ENCODE data around the gene UBA6.
"Not testable (repeated sequence)": the region's sequence is repeated elsewhere in the genome, so short reads cannot be mapped to it uniquely, and the experiment has no call there.

Gene UBA6

DNA sequence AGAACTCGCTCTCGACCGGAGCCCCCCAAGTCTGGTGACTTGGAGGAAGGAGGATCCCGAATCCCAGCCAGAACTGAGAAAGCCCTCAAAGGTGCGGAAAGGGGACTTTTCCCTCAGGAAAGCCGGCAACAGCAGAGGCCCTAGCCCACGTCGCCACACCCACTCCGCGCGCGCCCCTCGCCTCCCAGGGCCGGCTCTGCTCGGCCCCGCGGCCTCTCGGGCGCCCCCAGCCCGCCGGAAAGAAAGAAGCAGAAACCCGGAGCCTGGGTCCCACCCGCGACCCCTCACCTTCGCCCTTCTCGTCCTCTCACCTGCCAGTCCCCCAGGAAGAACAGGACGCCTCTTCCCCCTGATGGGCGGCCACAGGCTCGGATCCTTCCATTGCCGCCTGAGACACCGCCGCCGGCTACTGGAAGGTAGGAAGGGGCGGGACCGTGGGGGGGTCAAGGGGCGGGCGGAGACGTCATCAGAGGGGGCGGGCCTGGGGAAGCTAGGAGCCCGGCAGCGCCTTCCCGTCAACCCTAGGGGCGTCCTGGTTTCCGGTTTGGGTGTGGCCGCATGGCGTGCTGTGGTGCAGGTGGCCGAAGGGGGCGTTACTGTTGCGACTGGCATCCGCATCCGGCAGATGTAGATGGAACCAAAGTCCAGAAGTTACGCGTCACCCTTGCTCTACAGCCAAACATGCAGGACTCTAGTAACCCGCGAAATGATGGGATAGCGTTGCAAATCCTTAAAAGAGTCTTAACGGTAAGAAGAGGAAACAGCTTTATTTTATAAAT is at the start of gene UBA6:
UBA6 (minus strand) TSS at position 418 of the 779 bp plus-strand sequence; CDS start at position 382, 36 bp downstream.
- DNase-seq: peak; percentile 91 to 95

DNA sequence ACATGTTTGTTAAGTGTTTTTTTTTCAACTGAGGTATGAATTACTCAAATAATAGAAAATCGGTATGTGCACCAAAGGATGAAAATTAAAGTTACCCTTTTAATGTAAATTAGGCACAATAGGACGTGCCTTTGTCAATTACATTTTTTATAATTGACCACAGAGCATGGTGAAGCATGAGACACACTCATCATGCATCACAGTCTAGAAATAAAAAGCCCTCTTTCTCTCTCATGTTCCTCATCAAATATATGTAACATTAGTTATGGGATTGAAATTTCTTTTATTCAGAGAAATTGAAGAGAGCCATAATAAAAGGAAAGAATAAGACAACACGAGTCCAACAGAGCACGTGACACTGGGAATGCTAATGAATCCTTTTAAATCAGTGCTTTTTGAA is 49.7 kb upstream of the UBA6 start:
- DNase-seq: no peak

DNA sequence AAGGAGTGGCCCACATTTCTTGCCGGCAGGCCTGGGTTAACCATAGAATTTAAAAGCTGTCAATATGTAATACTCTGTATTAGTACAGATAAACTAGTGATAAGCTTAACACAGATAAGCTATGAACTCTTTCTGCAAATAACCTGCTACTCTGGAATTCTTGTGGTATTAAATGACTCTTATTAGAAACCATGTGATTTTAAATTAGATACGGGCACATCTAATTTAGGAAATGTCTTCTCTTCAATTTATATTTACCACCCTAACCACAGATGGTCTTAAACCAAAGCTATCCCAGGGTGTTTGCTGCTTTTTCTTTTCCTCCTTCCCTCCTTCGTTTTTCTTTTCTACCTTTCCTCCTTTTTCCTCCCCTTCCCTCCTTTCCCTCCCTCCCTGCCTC is 48.3 kb upstream of the UBA6 start:
- no peak for DNase-seq

DNA sequence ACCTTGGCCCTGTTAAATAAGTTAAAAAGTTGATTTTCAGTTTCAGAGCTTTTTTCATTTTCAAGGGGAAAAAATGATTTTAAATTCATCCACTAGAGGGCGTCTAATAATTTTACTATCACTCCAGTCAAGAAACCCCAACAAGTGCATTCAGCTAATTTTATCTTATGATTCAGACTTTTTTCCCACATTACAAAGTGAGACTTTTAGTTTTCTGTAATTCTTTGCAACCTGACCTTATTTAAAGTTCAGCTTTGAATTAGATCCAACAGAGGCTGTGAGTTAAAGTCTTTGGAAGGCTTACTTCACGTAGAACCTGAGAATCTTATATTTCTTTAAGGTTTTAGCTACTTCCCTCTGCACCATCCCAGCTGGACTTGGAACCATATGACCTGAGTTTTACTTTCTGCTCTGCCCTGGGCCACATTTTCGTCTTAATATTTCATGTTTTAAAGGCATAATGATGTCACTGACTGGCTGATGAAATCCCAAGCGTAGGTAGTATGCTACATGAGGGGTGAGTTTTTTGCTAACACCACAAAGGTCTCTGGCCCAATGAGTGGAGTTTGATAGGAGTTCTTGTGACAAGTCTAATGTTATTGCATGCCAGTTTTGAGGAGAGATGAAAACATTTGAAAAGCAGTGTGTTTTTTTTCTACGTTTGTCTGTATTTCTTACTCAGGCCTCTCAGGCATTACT is 46.0 kb upstream of the UBA6 start:
- DNase-seq: peak; percentile 43 to 63

DNA sequence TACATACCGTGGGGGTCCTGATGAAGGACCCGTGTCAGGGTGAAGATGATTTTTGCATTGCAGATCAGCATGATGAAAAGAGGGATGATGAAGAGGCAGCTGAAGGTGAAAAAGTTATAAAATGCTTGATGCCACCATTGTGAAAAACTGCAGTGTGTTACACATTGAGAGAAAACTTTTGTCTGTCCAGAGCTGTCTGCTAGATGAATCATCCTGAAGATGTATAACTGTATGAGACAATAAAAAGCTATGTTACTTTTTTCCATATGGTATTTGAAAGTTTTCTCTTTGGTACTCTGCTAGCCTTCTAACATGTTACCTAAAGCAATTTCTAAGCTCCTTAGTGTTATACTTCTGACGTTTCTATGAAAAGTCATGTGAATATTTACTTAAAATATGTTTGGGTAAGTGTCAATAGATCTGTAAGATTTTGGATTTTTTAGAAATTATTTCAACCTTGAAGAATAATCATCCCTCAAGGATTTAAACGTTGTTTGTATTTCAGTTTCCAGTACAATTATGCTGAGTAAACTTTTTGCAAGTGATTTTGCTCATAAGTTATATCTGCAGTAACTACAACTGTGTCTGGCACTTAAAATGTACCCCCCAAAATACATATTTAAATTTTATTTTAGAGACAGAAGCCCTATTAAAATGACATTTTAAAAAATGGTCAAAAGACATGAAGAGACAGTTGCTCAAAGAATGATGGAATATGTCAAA is 43.8 kb upstream of the UBA6 start:
- DNase-seq: no peak

DNA sequence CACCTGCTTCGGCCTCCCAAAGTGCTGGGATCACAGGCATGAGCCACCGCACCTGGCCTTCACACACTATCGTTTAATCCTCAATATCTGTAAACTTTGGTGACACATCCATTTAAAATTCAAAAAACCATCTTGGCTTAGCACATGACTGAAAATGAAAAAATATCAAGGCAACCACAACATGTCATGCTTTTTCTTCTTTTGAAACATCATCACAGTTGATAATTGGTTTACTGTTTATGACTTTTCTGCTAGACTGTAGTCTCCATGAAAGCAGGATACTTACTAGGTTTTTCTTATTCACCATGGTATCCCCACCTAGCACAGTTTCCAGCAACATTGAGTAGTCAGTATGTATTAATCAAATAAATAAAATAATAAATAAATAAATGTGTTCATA is 42.2 kb upstream of the UBA6 start:
- DNase-seq: no peak

DNA sequence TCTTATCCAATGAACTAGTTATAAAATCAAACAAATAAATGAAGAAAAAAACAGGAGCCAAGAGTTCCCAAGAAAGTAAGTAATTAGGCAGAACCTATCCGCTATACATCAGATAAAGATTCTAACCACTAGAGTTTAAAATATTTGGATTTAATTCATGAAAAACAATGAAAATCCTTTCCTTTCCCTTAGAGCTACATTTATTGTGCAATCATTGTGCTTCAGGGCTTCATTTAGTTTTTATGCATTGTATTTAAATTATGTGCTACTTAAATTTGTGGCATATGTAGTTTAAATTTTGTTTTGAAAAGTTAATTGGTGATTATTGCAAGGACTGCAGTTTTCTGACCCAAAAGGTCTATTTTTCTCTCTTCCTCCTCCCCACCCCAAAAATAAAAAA is 35.3 kb upstream of the UBA6 start:
- no peak for DNase-seq

DNA sequence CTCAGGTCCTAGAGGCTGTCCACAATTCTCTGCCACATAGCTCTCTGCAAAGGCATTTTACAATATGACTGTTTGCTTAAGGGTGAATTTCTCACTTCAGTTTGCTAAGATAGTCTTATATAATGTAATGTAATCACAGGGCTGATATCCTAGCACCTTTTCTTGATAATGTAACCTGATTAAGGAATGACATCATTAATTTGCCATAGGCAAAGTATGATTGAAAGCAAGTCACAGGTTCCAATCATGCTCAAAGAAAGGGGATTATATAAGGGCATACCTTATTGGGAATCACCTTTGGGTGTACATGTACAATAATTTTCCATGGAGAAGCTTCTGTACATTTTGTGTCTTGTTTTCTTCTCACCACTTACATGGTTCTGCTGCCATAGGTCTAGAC is 34.4 kb upstream of the UBA6 start:
- DNase-seq: no peak

DNA sequence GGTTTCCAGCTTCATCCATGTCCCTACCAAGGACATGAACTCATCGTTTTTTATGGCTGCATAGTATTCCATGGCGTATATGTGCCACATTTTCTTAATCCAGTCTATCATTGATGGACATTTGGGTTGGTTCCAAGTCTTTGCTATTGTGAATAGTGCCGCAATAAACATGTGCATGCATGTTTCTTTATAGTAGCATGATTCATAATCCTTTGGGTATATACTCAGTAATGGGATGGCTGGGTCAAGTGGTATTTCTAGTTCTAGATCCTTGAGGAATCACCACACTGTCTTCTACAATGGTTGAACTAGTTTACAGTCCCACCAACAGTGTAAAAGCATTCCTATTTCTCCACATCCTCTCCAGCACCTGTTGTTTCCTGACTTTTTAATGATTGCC is 29.6 kb upstream of the UBA6 start:
- not testable (repeated sequence) for DNase-seq

DNA sequence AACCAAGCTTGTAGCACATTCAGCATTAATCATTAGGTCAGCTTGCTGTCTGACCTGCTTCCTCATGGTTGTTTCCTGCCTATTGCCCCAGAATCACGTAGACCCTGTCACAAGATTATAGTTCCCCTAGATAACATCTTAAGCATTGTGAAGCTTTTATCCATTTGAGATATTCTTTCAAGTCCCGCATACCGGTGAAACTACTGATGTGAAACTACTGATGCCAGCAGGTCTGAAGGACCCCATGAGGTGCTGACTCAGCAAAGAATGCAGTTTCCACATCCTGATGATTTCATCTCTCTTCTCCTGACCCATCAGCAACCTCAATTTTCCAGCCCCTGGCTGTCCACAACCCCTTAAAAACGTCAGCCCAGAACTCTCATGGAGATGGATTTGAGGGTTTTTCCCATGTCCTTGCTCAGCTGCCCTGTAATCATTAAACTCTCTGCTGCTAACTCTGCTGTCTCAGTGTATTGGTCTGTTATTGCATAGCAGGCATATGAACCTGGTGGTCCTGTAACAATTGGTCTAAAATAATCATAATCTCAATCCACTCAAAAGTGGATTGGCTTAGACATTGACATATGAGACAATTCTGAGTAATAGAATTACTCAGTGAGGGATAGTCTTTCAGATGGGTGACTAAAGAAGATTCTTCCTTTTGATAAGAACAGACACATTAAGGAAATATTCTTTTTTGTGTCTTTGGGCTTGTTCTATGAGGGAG is 26.3 kb upstream of the UBA6 start:
- no peak for DNase-seq

DNA sequence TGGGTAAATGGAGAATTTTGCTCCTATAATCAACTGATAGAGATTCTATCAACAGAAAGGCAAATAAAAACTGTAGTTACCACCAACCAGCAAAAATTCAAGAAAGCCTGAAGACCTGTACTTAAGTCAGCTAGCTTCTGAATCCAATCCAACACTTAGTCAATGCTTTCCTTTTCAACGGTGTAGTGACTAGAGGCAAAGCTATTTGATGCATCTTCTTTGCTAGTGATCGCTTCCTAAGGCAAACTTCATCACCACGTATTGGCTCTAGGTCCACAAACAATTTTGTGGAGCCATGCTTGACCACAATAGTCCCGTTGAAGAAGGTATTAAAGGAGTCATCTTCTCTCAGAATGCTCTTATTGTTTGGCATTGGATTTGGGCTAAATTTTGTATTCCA is 25.0 kb upstream of the UBA6 start:
- no peak for DNase-seq

DNA sequence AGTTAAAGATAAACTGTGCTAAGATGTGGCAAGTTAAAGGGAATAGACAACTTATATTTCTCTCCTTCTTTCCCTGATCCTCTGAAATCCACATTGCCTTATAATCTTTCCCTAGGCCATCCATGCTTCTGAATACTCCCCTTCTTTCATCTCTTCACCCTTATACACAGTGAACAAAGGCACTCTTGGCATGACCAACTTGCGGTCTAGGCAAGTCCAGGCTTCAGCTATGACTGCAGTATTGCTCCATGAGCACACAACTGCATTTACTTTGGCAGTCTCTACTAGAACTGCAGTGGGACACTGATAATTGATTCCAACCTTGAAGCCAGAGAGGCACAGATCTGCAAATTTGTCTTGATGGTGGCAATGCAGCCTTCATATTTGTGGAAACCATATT is 24.2 kb upstream of the UBA6 start:
- no peak for DNase-seq

DNA sequence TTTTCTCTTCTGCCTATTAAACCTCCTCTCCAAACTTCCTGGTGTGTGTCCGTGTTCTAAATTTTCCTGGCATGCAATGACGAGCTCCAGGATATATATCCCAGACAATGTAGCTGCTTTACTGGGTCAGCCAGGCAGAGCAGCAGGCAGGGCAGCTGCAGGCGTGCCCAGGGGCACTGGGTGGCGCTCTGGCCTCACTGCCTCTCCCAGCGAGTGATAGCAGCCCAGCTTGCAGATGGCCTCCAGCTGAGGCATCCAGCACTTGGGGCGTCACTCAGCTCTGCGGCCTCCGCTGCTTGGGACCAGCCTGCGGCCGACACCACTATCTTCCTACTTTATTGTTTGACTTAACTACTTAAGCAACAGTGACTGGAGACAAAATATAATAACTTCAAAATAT is 23.0 kb upstream of the UBA6 start:
- no peak for DNase-seq

DNA sequence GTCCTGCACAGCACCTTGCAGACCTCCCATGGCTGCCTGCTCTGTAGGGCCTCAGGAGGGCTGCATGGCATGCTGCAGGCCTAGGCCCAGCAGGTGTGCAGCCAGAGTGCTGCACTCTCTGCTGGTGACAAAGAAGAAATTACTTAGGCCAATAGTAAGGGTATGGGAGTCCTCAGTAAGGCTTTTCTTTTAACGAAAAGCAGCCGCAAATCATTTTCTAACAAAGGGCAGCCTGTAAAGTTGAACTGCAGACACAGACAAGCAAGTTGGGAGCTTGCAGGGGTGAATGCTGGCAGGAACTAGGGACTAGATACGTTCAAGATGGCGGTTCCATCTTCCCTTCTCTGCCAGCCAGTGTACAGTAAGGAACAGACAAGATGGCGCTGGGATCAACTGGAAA is 22.4 kb upstream of the UBA6 start:
- no peak for DNase-seq

DNA sequence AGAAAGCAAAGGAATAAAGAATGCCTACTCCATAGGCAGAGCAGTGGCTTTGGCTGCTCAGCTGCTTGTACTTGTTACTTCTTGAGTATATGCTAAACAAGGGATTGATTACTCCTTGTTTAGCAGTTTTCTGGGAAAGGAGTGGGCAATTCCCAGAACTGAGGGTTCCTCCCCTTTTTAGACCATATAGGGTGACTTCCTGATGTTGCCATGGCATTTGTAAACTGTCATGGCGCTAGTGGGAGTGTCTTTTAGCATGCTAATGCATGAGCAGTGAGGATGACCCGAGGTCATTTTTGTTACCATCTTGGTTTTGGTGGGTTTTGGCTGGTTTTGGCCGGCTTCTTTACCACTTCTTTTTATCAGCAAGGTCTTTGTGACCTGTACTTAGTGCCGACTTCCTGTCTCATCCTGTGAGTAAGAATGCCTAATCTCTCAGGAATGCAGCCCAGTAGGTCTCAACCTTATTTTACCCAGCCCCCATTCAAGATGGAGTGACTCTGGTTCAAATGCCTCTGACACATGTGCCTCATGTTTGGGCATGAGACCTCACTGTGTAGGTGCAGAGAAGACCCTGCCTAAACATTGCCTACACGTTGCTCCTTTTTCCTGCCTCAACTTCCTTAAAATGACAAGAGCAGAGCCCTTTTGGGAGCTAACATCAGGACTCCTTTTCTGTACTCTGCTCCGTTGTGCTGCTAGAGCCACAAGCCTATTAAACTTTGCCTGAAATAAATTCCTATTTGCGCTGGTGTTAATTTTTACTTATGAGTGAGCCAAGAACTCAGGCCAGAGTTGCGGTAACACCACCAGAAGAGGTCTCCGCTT is 21.0 kb upstream of the UBA6 start:
- DNase-seq: no peak

DNA sequence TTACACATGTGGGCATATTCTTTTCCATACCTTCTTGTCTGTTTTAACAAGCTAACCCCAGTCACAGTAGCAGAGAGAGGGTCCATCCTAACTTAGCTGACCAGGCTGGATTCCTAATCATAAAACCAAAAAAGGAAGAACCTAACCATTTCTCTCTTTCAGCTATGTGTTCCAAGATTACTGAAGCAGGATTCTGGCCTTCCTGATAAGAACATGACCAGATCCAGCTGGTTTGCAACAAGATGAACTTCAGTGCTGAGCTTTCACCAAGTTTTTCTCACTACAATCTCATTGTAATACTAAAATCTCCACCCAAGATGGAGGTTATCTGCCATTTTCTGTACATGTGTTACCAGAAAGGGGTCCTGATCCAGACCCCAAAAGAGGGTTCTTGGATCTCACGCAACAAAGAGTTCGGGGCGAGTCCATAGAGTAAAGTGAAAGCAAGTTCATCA is 20.4 kb upstream of the UBA6 start:
- no peak for DNase-seq

DNA sequence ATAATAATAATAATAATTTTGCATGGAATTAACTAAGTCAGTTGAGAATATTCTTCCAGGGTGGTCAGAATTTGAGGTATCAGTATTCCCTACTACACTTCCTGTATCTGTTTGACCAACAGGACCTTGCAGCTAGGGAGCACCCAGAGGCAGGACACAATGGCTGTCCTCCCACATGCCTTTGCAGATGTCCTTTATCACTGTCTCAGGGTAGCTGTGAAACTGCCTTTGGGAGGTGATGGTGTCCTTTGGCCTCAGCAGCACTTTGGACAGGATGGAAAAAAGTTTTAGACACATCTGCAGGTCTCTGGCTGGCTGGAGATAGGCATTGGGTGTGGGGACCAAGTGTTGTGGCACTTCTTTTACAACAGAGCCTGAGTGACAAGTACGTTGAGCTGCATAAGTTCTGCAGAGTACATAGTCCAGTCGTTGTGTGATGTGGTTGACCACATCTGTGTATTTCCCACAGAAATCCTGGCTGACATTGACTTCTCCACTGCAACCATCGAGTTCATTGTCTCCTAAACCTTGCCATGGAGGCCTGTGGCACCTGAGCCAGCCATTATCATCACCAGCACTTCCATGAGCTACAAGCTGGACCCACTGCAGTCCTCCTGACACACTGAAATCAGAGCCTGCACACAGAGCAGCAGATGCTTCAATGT is 19.1 kb upstream of the UBA6 start:
- DNase-seq: no peak

DNA sequence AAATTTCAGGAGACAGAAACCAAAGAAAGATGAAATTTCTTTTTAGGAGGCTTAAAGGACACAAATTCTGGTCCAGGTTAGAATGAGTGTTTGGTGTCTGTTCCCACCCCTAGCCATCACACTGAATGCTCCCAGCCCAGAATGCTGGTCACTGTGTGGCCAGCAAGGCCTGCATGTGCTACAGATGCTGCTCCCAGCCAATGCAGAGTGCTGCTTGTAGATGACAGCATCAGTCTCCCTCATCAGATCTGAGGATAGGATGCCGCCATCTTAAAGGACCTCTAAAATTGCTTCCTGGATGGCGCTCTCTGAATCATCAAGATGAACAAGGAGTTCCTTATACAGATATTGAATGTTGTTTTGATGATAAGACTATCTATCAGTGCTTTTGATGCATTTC is 17.9 kb upstream of the UBA6 start:
- no peak for DNase-seq

DNA sequence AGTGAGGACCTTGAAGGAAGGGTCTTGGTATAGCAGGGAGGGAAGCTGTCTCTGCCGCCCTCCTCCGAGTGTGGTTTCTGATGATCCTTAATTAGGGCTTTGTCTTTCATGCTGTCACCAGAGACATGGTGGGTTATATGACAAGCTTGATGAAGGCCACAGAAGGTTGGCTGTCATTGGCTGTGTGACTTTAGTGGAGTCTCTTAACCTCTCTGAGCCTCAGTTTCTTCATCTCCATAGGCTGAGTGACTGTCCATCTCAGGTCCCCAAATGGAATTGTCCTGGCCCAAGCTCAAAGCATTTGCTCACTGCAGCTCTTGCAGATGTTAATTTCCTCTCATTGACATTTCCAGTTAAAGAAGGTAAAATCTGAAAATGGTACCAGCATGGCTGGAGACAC is 16.6 kb upstream of the UBA6 start:
- DNase-seq: no peak

DNA sequence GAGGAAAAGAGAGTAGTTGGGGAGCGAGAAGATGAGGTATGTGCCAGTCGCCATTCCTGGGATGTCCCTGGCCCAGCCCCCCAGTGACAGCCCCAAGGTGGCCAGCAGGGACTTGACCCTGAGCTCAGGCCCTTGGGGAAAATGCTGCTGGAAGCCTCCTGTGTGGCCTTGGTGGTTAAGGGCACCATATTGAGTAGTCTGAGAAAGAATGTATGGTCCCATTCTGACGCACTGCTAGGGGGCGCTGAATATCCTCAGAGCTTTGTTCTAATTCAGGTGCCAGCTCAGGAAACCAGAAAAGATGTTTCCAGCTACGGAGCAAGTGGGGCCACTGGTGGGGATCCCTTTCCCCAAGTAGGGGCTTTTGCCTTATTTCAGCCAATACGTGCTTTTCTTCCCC is 14.0 kb upstream of the UBA6 start:
- DNase-seq: no peak

DNA sequence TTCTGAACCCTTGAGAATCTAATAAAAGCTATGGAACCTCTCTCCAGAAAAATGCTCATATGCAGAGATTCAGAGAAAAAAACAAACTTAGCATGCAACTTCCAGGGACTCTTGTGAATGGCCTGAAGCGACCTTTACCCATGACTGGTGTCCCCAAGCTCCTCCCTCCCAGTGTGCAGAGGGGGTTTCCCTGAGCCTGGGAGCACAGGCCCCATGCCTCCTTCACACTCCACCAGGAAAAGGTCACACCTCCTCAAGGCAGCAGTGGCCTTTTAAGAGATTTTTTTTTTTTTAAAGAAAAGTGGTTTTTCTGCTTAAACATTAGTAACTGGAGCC is 13.3 kb upstream of the UBA6 start:
- DNase-seq: no peak

All from AML-193 (cell line).